Neural crest cell (in vitro differentiated cells): ENCODE measurements around the gene TIMM10B. TPM values are rescaled to one million over a fixed set of nuclear protein-coding genes. Genes with fewer than 3 reads are reported as not detected.
"Not testable (repeated sequence)": the region's sequence is repeated elsewhere in the genome, so short reads cannot be mapped to it uniquely, and the experiment has no call there.

Experiments
- DNase-seq: peaks from one replicate; pipeline ENCODE4 v3.0.0; 2021; ENCODE audit warnings: low read depth, mixed read lengths, low spot score
- H3K27ac Mint-ChIP-seq: one replicate; pipeline ENCODE4 v1.8.0; 2021; ENCODE audit warnings: mild to moderate bottlenecking, mixed read lengths; ENCODE audit not compliant: unreplicated experiment
- H3K27me3 Mint-ChIP-seq: 2 replicates; pipeline ENCODE4 v1.8.0; 2021; ENCODE audit warnings: low read depth, mild to moderate bottlenecking, mixed read lengths
- H3K36me3 Mint-ChIP-seq: 2 replicates; pipeline ENCODE4 v1.8.0; 2021; ENCODE audit warnings: low read depth, mild to moderate bottlenecking, mixed read lengths
- H3K4me1 Mint-ChIP-seq: 2 replicates; pipeline ENCODE4 v1.8.0; 2021; ENCODE audit warnings: mixed read lengths
- H3K4me3 Mint-ChIP-seq: one replicate; pipeline ENCODE4 v1.8.0; 2021; ENCODE audit warnings: mild to moderate bottlenecking, mixed read lengths
- H3K9me3 Mint-ChIP-seq: 2 replicates; pipeline ENCODE4 v1.8.0; 2021; ENCODE audit warnings: mixed read lengths
- CTCF ChIP-seq: fragments of 200-600 bp; sonication (generic); conservative IDR thresholded peaks from 2 replicates; pipeline ENCODE4 v1.5.0; 2021; ENCODE audit warnings: antibody characterized with exemption, mild to moderate bottlenecking
- total RNA-seq: library from RNA; stranded (reverse); gene quantifications from 2 replicates; pipeline ENCODE4 v1.2.1, GENCODE V29; 2021

The TIMM10B gene
- total RNA-seq, 1 donor from 2014 or later: 47.6 TPM

DNA sequence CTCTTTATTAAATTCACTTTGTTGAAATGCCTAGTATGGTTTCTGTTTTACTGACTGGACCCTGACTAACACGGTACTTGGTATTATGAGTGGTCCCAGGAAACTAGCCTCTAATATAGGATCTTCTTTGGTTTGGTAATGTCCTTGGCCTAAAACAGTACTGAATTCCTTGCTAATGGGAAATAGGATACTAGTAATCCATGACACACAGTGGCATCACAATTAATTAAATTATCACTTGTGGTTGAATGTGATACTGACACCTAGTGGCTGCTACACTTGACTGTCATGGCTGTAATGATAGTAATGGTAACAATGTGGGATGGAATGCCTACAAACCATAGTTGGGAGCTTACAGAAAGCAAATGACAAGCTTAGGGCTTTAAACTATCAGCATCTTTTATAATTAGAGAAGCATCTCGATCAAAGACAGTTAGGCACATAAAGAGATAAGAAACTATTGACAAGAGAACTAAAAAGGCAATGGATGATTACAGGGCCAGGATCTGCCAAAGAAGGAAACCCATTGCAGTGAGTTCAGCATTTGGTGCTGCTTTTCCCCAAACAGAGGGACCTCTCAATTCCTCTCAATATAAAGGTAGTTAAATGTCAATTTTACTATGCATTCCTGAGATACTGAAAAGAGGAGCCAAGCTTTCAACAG is 24.4 kb downstream of the TIMM10B start:
- peaks cover 2% of the 10 kb centered on the region for H3K36me3 Mint-ChIP-seq
- H3K27me3 Mint-ChIP-seq: no peaks in the 10 kb centered on the region
- no peak overlapping the region for H3K4me3 Mint-ChIP-seq
- TF ChIP-seq CTCF: peak; percentile 83
- H3K27ac Mint-ChIP-seq: no peak overlapping the region
- no peaks in the 10 kb centered on the region for H3K9me3 Mint-ChIP-seq
- peaks cover 3% of the 10 kb centered on the region for H3K4me1 Mint-ChIP-seq
- no peak for DNase-seq

GRCh38 chr11:6516865-6517264 is 35.6 kb downstream of the TIMM10B start:
- Mint-ChIP-seq H3K4me1 (peaks cover 4% of the 10 kb centered on the region), H3K36me3 (peaks cover 38% of the 10 kb centered on the region), H3K27me3 (no peaks in the 10 kb centered on the region), H3K27ac (no peak overlapping the region), H3K4me3 (no peak overlapping the region), H3K9me3 (peaks cover 3% of the 10 kb centered on the region)
- no peak for DNase-seq
- TF ChIP-seq CTCF: no peak

DNA sequence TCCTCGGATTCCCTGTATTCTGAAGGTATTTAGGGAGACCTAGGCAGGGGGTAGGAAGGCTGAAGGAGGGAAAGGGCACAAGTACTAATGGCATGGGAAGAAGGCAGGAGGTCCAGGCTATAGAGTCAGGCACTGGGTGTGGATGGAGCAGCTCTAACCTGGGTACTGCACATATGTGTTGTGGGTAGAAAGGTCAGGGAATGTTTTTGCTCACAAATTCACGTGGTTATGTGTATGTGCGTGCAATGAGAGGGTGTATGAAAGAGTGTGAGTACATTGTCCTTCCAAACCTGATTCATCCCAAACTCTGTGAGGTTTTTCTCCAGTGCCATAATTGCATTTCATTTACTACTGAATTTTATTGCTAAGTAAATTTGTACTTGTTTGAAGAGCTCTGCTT is 39.0 kb downstream of the TIMM10B start:
- no peak for TF ChIP-seq CTCF
- H3K4me1 Mint-ChIP-seq: no peaks in the 10 kb centered on the region
- no peaks in the 10 kb centered on the region for H3K27me3 Mint-ChIP-seq
- no peak overlapping the region for H3K4me3 Mint-ChIP-seq
- DNase-seq: no peak
- peaks cover 2% of the 10 kb centered on the region for H3K9me3 Mint-ChIP-seq
- H3K36me3 Mint-ChIP-seq: peaks cover 35% of the 10 kb centered on the region
- H3K27ac Mint-ChIP-seq: no peak overlapping the region

DNA sequence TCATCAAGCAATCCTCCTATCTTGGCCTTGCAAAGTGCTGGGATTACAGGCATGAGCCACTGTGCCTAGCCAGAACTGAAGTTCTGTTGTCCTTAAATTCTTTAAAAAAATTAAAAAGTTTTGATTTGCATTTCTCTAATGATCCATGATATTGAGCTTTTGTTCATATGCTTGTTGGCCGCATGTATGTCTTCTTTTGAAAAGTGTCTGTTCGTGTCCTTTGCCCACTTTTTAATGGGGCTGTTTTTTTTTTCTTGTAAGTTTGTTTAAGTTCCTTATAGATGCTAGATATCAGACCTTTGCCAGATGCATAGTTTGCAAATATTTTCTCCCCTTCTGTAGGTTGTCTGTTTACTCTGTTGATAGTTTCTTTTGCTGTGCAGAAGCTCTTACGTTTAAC is 40.6 kb downstream of the TIMM10B start:
- not testable (repeated sequence) for H3K4me3 Mint-ChIP-seq, H3K27me3 Mint-ChIP-seq, H3K4me1 Mint-ChIP-seq, H3K27ac Mint-ChIP-seq, DNase-seq, H3K9me3 Mint-ChIP-seq
- peaks cover 32% of the 10 kb centered on the region for H3K36me3 Mint-ChIP-seq

GRCh38 chr11:6523253-6523652 is 42.0 kb downstream of the TIMM10B start:
- H3K9me3 Mint-ChIP-seq: no peaks in the 10 kb centered on the region
- peaks cover 24% of the 10 kb centered on the region for H3K36me3 Mint-ChIP-seq
- no peaks in the 10 kb centered on the region for H3K27me3 Mint-ChIP-seq
- TF ChIP-seq CTCF: no peak
- no peak for DNase-seq
- no peaks in the 10 kb centered on the region for H3K4me1 Mint-ChIP-seq
- no peak overlapping the region for H3K27ac Mint-ChIP-seq
- no peak overlapping the region for H3K4me3 Mint-ChIP-seq

GRCh38 chr11:6526411-6527135 is 45.3 kb downstream of the TIMM10B start:
- no peak overlapping the region for H3K4me3 Mint-ChIP-seq
- no peak for DNase-seq
- H3K27me3 Mint-ChIP-seq: no peaks in the 10 kb centered on the region
- TF ChIP-seq CTCF: no peak
- peaks cover 9% of the 10 kb centered on the region for H3K36me3 Mint-ChIP-seq
- H3K4me1 Mint-ChIP-seq: no peaks in the 10 kb centered on the region
- H3K9me3 Mint-ChIP-seq: no peaks in the 10 kb centered on the region
- no peak overlapping the region for H3K27ac Mint-ChIP-seq
